GM19043 (cell line): ENCODE results near the gene N4BP2L2.

ENCODE experiments used
- ATAC-seq: cut with Tn5 transposase; IDR thresholded peaks from one replicate; pipeline ENCODE4 v1.9.1; 2021; ENCODE audit warnings: low read depth; ENCODE audit not compliant: unreplicated experiment

Gene N4BP2L2

GRCh38 chr13:32535115-32535514 lies 3.5 kb downstream of the N4BP2L2 start:
- ATAC-seq: no peak

GRCh38 chr13:32530841-32531253 lies 7.7 kb downstream of the N4BP2L2 start:
- ATAC-seq: peak; percentile 54

- no peak for ATAC-seq
Measured at GRCh38 chr13:32528358-32528757, 10.2 kb downstream of the N4BP2L2 start.

GRCh38 chr13:32527151-32527550 lies 11.4 kb downstream of the N4BP2L2 start:
- no peak for ATAC-seq

GRCh38 chr13:32525766-32526165 lies 12.8 kb downstream of the N4BP2L2 start:
- no peak for ATAC-seq

GRCh38 chr13:32515246-32515645 lies 23.3 kb downstream of the N4BP2L2 start:
- ATAC-seq: no peak

- no peak for ATAC-seq
Measured at GRCh38 chr13:32511482-32511881, 27.1 kb downstream of the N4BP2L2 start.

- ATAC-seq: no peak
Measured at GRCh38 chr13:32504876-32505275, 33.7 kb downstream of the N4BP2L2 start.

- no peak for ATAC-seq
Measured at GRCh38 chr13:32504263-32504662, 34.3 kb downstream of the N4BP2L2 start.

- ATAC-seq: no peak
Measured at GRCh38 chr13:32503727-32504126, 34.9 kb downstream of the N4BP2L2 start.

- ATAC-seq: no peak
Measured at GRCh38 chr13:32501064-32501463, 37.5 kb downstream of the N4BP2L2 start.

GRCh38 chr13:32499538-32500210 lies 38.9 kb downstream of the N4BP2L2 start:
- no peak for ATAC-seq

GRCh38 chr13:32497589-32497988 lies 41.0 kb downstream of the N4BP2L2 start:
- no peak for ATAC-seq

GRCh38 chr13:32496599-32497160 lies 41.9 kb downstream of the N4BP2L2 start:
- ATAC-seq: no peak

GRCh38 chr13:32495841-32496240 lies 42.8 kb downstream of the N4BP2L2 start:
- no peak for ATAC-seq

- ATAC-seq: no peak
Measured at GRCh38 chr13:32495429-32495828, 43.2 kb downstream of the N4BP2L2 start.

- ATAC-seq: no peak
Measured at GRCh38 chr13:32491028-32491427, 47.6 kb downstream of the N4BP2L2 start.

- ATAC-seq: no peak
Measured at GRCh38 chr13:32476892-32477291, 61.7 kb downstream of the N4BP2L2 start.

GRCh38 chr13:32476021-32476731 lies 62.4 kb downstream of the N4BP2L2 start:
- ATAC-seq: no peak

GRCh38 chr13:32474999-32475792 lies 63.4 kb downstream of the N4BP2L2 start:
- no peak for ATAC-seq

- no peak for ATAC-seq
Measured at GRCh38 chr13:32473650-32474049, 64.9 kb downstream of the N4BP2L2 start.
